SK-N-SH (cell line): Measurements from ENCODE around the gene IRF2.

ENCODE experiments used
- CTCF ChIP-seq: fragments of 200-600 bp; sonication (generic); IDR thresholded peaks from 2 replicates; pipeline ENCODE4 v1.6.1; 2017; ENCODE audit warnings: antibody characterized with exemption, mild to moderate bottlenecking, moderate library complexity
- EP300 ChIP-seq, 2 experiments: IDR thresholded peaks; 2 replicates each; pipeline versions ENCODE4 v1.4.0 to v1.6.1; 2012; ENCODE audit warnings: borderline replicate concordance in 1 of 2, low read depth in 1 of 2, low read length in 1 of 2
- POLR2AphosphoS5 ChIP-seq: IDR thresholded peaks from 2 replicates; pipeline ENCODE4 v1.6.1; 2012; ENCODE audit warnings: low read depth, low read length

GRCh38 chr4:184343502-184344177 is 130.7 kb downstream of the IRF2 start:
- TF ChIP-seq POLR2AphosphoS5 (peak; percentile 60; the same call in 1 of the 2 replicates), CTCF (no peak), EP300 (IDR thresholded peaks at IDR 0.05; ENCODE audit: borderline replicate concordance in 1 of 2, low read depth in 1 of 2, low read length in 1 of 2) (no peak)
